Suppressor macrophage treated with lipopolysaccharide for 4 hours (primary cell): ENCODE results near the gene GRAMD4.

ENCODE experiments used
- DNase-seq: peaks from one replicate; pipeline ENCODE4 v3.0.0-alpha.2; 2020

Gene GRAMD4

GRCh38 chr22:46659059-46659790, 39.0 kb downstream of the GRAMD4 start:
- DNase-seq, result no peak

GRCh38 chr22:46659791-46660186, 39.6 kb downstream of the GRAMD4 start:
- DNase-seq, result no peak

- DNase-seq, result no peak
Observed at GRCh38 chr22:46660604-46661201, 40.5 kb downstream of the GRAMD4 start.

GRCh38 chr22:46661221-46661851, 41.1 kb downstream of the GRAMD4 start:
- DNase-seq, result no peak

- no peak for DNase-seq
Observed at GRCh38 chr22:46662226-46662625, 42.0 kb downstream of the GRAMD4 start.

- DNase-seq, result no peak
Observed at GRCh38 chr22:46663001-46663400, 42.8 kb downstream of the GRAMD4 start.

- DNase-seq, result no peak
Observed at GRCh38 chr22:46663436-46664100, 43.4 kb downstream of the GRAMD4 start.

- no peak for DNase-seq
Observed at GRCh38 chr22:46664301-46664855, 44.2 kb downstream of the GRAMD4 start.

- no peak for DNase-seq
Observed at GRCh38 chr22:46665151-46665695, 45.0 kb downstream of the GRAMD4 start.

GRCh38 chr22:46665751-46666280, 45.6 kb downstream of the GRAMD4 start:
- no peak for DNase-seq

- no peak for DNase-seq
Observed at GRCh38 chr22:46666577-46667244, 46.5 kb downstream of the GRAMD4 start.

GRCh38 chr22:46667245-46667623, 47.0 kb downstream of the GRAMD4 start:
- no peak for DNase-seq

- DNase-seq, result no peak
Observed at GRCh38 chr22:46668116-46668515, 47.9 kb downstream of the GRAMD4 start.

- no peak for DNase-seq
Observed at GRCh38 chr22:46669201-46669600, 49.0 kb downstream of the GRAMD4 start.

- DNase-seq, result no peak
Observed at GRCh38 chr22:46671824-46672432, 51.7 kb downstream of the GRAMD4 start.

GRCh38 chr22:46672731-46673130, 52.5 kb downstream of the GRAMD4 start:
- no peak for DNase-seq

- DNase-seq, result no peak
Observed at GRCh38 chr22:46673205-46673604, 53.0 kb downstream of the GRAMD4 start.

- DNase-seq, result no peak
Observed at GRCh38 chr22:46673662-46674236, 53.6 kb downstream of the GRAMD4 start.

- peak; percentile 90 for DNase-seq
Observed at GRCh38 chr22:46674367-46674781, 54.2 kb downstream of the GRAMD4 start.

- DNase-seq, result no peak
Observed at GRCh38 chr22:46674906-46675305, 54.7 kb downstream of the GRAMD4 start.

GRCh38 chr22:46675479-46675878, 55.3 kb downstream of the GRAMD4 start:
- DNase-seq, result no peak
